SU-DHL-6 (cell line): ENCODE measurements around the gene GABRQ.

ENCODE experiments used
- H2AFZ ChIP-seq: fragments of 200-600 bp; sonication (generic); 2 replicates; pipeline ENCODE4 v1.6.1; 2014; ENCODE audit warnings: low read depth, mild to moderate bottlenecking, moderate library complexity, mixed read lengths, antibody characterized with exemption, low read length; ENCODE audit not compliant: severe bottlenecking
- H3F3A ChIP-seq: fragments of 200-600 bp; shearing (Covaris generic); 2 replicates; pipeline ENCODE4 v1.6.0; 2016; ENCODE audit warnings: antibody characterized with exemption, mild to moderate bottlenecking; ENCODE audit not compliant: insufficient read depth
- H3K27ac ChIP-seq: fragments of 200-600 bp; sonication (generic); 2 replicates; pipeline ENCODE4 v1.5.1; 2016; ENCODE audit warnings: low read depth, mild to moderate bottlenecking, low read length, moderate library complexity, mixed read lengths
- H3K27me3 ChIP-seq: fragments of 200-600 bp; sonication (generic), shearing (Covaris generic); 2 replicates; pipeline ENCODE4 v1.6.0; 2014; ENCODE audit warnings: mild to moderate bottlenecking, low read length
- H3K36me3 ChIP-seq: fragments of 200-600 bp; sonication (generic); 2 replicates; pipeline ENCODE4 v1.6.1; 2014; ENCODE audit warnings: mild to moderate bottlenecking, low read length, mixed read lengths
- H3K4me2 ChIP-seq: fragments of 300-600, 200-600 bp; shearing (Covaris generic), sonication (generic); 2 replicates; pipeline ENCODE4 v1.6.0; 2014; ENCODE audit warnings: low read length, low read depth, mild to moderate bottlenecking; ENCODE audit not compliant: poor library complexity, severe bottlenecking
- H3K4me3 ChIP-seq: fragments of 200-600 bp; sonication (generic); 2 replicates; pipeline ENCODE4 v1.5.1; 2014; ENCODE audit warnings: antibody characterized with exemption, low read length, mild to moderate bottlenecking, mixed read lengths; ENCODE audit not compliant: insufficient read depth, poor library complexity, severe bottlenecking
- H3K79me2 ChIP-seq: fragments of 200-600 bp; sonication (generic); 2 replicates; pipeline ENCODE4 v1.6.1; 2014; ENCODE audit warnings: mild to moderate bottlenecking, low read length, moderate library complexity; ENCODE audit not compliant: insufficient read depth
- H3K9ac ChIP-seq: fragments of 200-600 bp; sonication (generic); 2 replicates; pipeline ENCODE4 v1.7.0; 2014; ENCODE audit warnings: mild to moderate bottlenecking, low read length
- H3K9me2 ChIP-seq: fragments of 200-600 bp; sonication (generic); replicated peaks from 2 replicates; pipeline ENCODE4 v1.6.1; 2014; ENCODE audit warnings: low read length; ENCODE audit not compliant: insufficient read depth
- H3K9me3 ChIP-seq: fragments of 200-600 bp; sonication (generic); 2 replicates; pipeline ENCODE4 v1.6.1; 2014; ENCODE audit warnings: low read length, mixed read lengths; ENCODE audit not compliant: insufficient read depth
- H4K20me1 ChIP-seq: fragments of 200-600 bp; sonication (generic); 2 replicates; pipeline ENCODE4 v1.6.1; 2014; ENCODE audit warnings: low read depth, mild to moderate bottlenecking, antibody characterized with exemption, low read length, moderate library complexity, mixed read lengths
- CTCF ChIP-seq: fragments of 200-600 bp; sonication (generic); IDR thresholded peaks from one replicate; pipeline ENCODE4 v1.5.1; 2017; ENCODE audit warnings: antibody characterized with exemption, mild to moderate bottlenecking, low read length, moderate library complexity; ENCODE audit not compliant: insufficient read depth, poor library complexity, severe bottlenecking
- EZH2phosphoT487 ChIP-seq: fragments of 200-600 bp; sonication (generic), shearing (Covaris generic); conservative IDR thresholded peaks from 2 replicates; pipeline ENCODE4 v1.6.1; 2018; ENCODE audit warnings: mild to moderate bottlenecking, antibody characterized with exemption, low read length, moderate library complexity, mixed read lengths

GABRQ gene

GRCh38 chrX:152637649-152638442, at the start of gene GABRQ:
TSS of gene GABRQ (plus strand) at chrX:152637895. CDS start at chrX:152638203, 308 bp downstream.
- Histone ChIP-seq H3K36me3 (no peaks in the 10 kb centered on the region), H3K27ac (no peak within 1 kb of the TSS), H3K4me2 (no peak within 1 kb of the TSS), H3K79me2 (no peaks in the 10 kb centered on the region), H2AFZ (no peak within 1 kb of the TSS), H3K9ac (no peak within 1 kb of the TSS), H3K4me3 (no peak within 1 kb of the TSS), H3K27me3 (no peaks in the 10 kb centered on the region), H3F3A (no peaks in the 10 kb centered on the region), H3K9me2 (no peaks in the 10 kb centered on the region), H4K20me1 (no peaks in the 10 kb centered on the region), H3K9me3 (no peaks in the 10 kb centered on the region)
- no peak for TF ChIP-seq CTCF
- no peak for TF ChIP-seq EZH2phosphoT487

GRCh38 chrX:152588206-152588605, 49.5 kb upstream of the GABRQ start:
- TF ChIP-seq CTCF = no peak
- no peaks in the 10 kb centered on the region for H4K20me1 ChIP-seq
- no peaks in the 10 kb centered on the region for H3K79me2 ChIP-seq
- H3K27ac ChIP-seq = no peak overlapping the region
- no peak overlapping the region for H3K4me2 ChIP-seq
- H3K9ac ChIP-seq = no peak overlapping the region
- H3K9me2 ChIP-seq = no peaks in the 10 kb centered on the region
- no peaks in the 10 kb centered on the region for H3K9me3 ChIP-seq
- no peak overlapping the region for H2AFZ ChIP-seq
- no peaks in the 10 kb centered on the region for H3K36me3 ChIP-seq
- no peaks in the 10 kb centered on the region for H3F3A ChIP-seq
- H3K4me3 ChIP-seq = no peak overlapping the region
- H3K27me3 ChIP-seq = no peaks in the 10 kb centered on the region

- no peaks in the 10 kb centered on the region for H3K36me3 ChIP-seq
- no peaks in the 10 kb centered on the region for H3K9me3 ChIP-seq
- no peaks in the 10 kb centered on the region for H3K27me3 ChIP-seq
- H3K27ac ChIP-seq = no peak overlapping the region
- no peak overlapping the region for H2AFZ ChIP-seq
- no peaks in the 10 kb centered on the region for H3K79me2 ChIP-seq
- no peak for TF ChIP-seq EZH2phosphoT487
- no peak for TF ChIP-seq CTCF
- H3K9me2 ChIP-seq = no peaks in the 10 kb centered on the region
- no peaks in the 10 kb centered on the region for H3F3A ChIP-seq
- no peak overlapping the region for H3K4me2 ChIP-seq
- H4K20me1 ChIP-seq = no peaks in the 10 kb centered on the region
- no peak overlapping the region for H3K4me3 ChIP-seq
- no peak overlapping the region for H3K9ac ChIP-seq
Measured at GRCh38 chrX:152600853-152601633, 36.7 kb upstream of the GABRQ start.
